Urinary bladder (tissue), 4 donors: ENCODE results near the gene ZNF350. TPM values are rescaled to one million over a fixed set of nuclear protein-coding genes. Genes with fewer than 3 reads are reported as not detected.
"Not testable (repeated sequence)": the region's sequence is repeated elsewhere in the genome, so short reads cannot be mapped to it uniquely, and the experiment has no call there.

Experiments
- DNase-seq: peaks from one replicate; pipeline ENCODE4 v3.0.0-alpha.2; 2015; ENCODE audit errors: extremely low spot score
- H3K27ac ChIP-seq: one replicate; pipeline ENCODE4 v1.5.1; 2013; ENCODE audit warnings: low read depth, mild to moderate bottlenecking, moderate library complexity
- H3K36me3 ChIP-seq: one replicate; pipeline ENCODE4 v1.6.1; 2013; ENCODE audit warnings: mild to moderate bottlenecking, moderate library complexity; ENCODE audit not compliant: insufficient read depth
- H3K4me1 ChIP-seq: one replicate; pipeline ENCODE4 v1.6.1; 2013; ENCODE audit warnings: mild to moderate bottlenecking, moderate library complexity; ENCODE audit not compliant: insufficient read depth
- H3K4me3 ChIP-seq: one replicate; pipeline ENCODE4 v1.5.1; 2013; ENCODE audit warnings: low read depth, low read length
- WGBS: extraction: QIAGEN DNeasy Blood & Tissue Kit; methylation state at CpG from one replicate; pipeline ENCODE4 v1.1.7; 2013; 5-methylcytosine and 5-hydroxymethylcytosine counted together
- polyA plus RNA-seq: library from polyadenylated mRNA; stranded (reverse); fragments of 200-250 nt; gene quantifications from one replicate; pipeline ENCODE4 v1.2.3, GENCODE V29; 2013
- total RNA-seq: library from RNA; depleted of rRNA; stranded (reverse); fragments of >200 nt; gene quantifications from one replicate; pipeline ENCODE4 v1.2.3, GENCODE V29; 2014
- donor health status: healthy with polysubstance abuse.
- donor health status: healthy.

The ZNF350 gene
- 19.7 TPM for total RNA-seq
- 9.0 TPM for polyA plus RNA-seq

GRCh38 chr19:51986309-51987291 lies at the start of gene ZNF350:
TSS of gene ZNF350 (minus strand) at chr19:51986840. CDS start at chr19:51974360, 12,480 bp downstream.
- Histone ChIP-seq H3K4me1 (no peaks in the 10 kb centered on the region), H3K4me3 (peak within 1 kb of the TSS; percentile 85), H3K36me3 (peaks cover 3% of the 10 kb centered on the region), H3K27ac (no peak within 1 kb of the TSS)
- WGBS, result 3% methylated on average over 33 of the region's 33 CpGs
- DNase-seq, result peak; percentile 92

- whole genome bisulfite sequencing, result 98% methylated on average over 12 of the region's 12 CpGs
- no peaks in the 10 kb centered on the region for H3K4me1 ChIP-seq
- H3K27ac ChIP-seq, result no peak overlapping the region
- no peak overlapping the region for H3K4me3 ChIP-seq
- no peak for DNase-seq
- peaks cover 31% of the 10 kb centered on the region for H3K36me3 ChIP-seq
These were observed 47.5 kb upstream of the ZNF350 start for GRCh38 chr19:52034051-52034728.

- peak overlapping the region; percentile 77 for H3K27ac ChIP-seq
- 15% methylated on average over 5 of the region's 5 CpGs for WGBS
- no peak for DNase-seq
- H3K4me1 ChIP-seq, result no peaks in the 10 kb centered on the region
- H3K36me3 ChIP-seq, result peaks cover 6% of the 10 kb centered on the region
- H3K4me3 ChIP-seq, result peak overlapping the region; percentile 68
These were observed 42.1 kb upstream of the ZNF350 start for GRCh38 chr19:52028780-52029123.

GRCh38 chr19:52028027-52028779 lies 41.6 kb upstream of the ZNF350 start, which contains the start of gene ZNF614:
TSS of gene ZNF614 (minus strand) at chr19:52028379. CDS start at chr19:52025745, 2,634 bp downstream.
- under 1% methylated on average over 53 of the region's 53 CpGs for WGBS
- peak; percentile 81 for DNase-seq
- H3K4me1 ChIP-seq, result no peaks in the 10 kb centered on the region
- peak within 1 kb of the TSS; percentile 77 for H3K27ac ChIP-seq
- H3K4me3 ChIP-seq, result peak within 1 kb of the TSS; percentile 68
- peaks cover 10% of the 10 kb centered on the region for H3K36me3 ChIP-seq

GRCh38 chr19:52026255-52026990 lies 39.8 kb upstream of the ZNF350 start:
- DNase-seq, result not testable (repeated sequence)
- 80% methylated on average over 15 of the region's 15 CpGs for WGBS
- H3K36me3 ChIP-seq, result peaks cover 14% of the 10 kb centered on the region

GRCh38 chr19:52024478-52024877 lies 37.8 kb upstream of the ZNF350 start:
- WGBS, result 96% methylated on average over 4 of the region's 4 CpGs
- not testable (repeated sequence) for H3K27ac ChIP-seq, DNase-seq, H3K4me1 ChIP-seq, H3K4me3 ChIP-seq
- peaks cover 19% of the 10 kb centered on the region for H3K36me3 ChIP-seq

More at GRCh38 chr19:52026255-52026990, 39.8 kb upstream of the ZNF350 start:
- H3K4me1 ChIP-seq, H3K27ac ChIP-seq, H3K4me3 ChIP-seq: not testable (repeated sequence)

- DNase-seq, result no peak
- Histone ChIP-seq H3K4me1 (no peaks in the 10 kb centered on the region), H3K36me3 (peaks cover 27% of the 10 kb centered on the region), H3K27ac (no peak overlapping the region), H3K4me3 (no peak overlapping the region)
- WGBS, result 99% methylated on average over 15 of the region's 15 CpGs
These were observed 35.6 kb upstream of the ZNF350 start for GRCh38 chr19:52022193-52022592.

GRCh38 chr19:52020506-52020905 lies 33.9 kb upstream of the ZNF350 start:
- 99% methylated on average over 4 of the region's 4 CpGs for WGBS
- no peak overlapping the region for H3K4me3 ChIP-seq
- DNase-seq, result no peak
- H3K27ac ChIP-seq, result no peak overlapping the region
- peaks cover 35% of the 10 kb centered on the region for H3K36me3 ChIP-seq
- no peaks in the 10 kb centered on the region for H3K4me1 ChIP-seq

- Histone ChIP-seq H3K4me3 (no peak overlapping the region), H3K4me1 (no peaks in the 10 kb centered on the region), H3K27ac (no peak overlapping the region), H3K36me3 (peaks cover 2% of the 10 kb centered on the region)
- 93% methylated on average over 1 of the region's 1 CpG for WGBS
- no peak for DNase-seq
These were observed 24.0 kb upstream of the ZNF350 start for GRCh38 chr19:52010674-52011073.

- WGBS, result under 1% methylated on average over 44 of the region's 44 CpGs
These were observed 21.3 kb upstream of the ZNF350 start, which contains the start of gene ZNF615 for GRCh38 chr19:52007806-52008557. TSS of gene ZNF615 (minus strand) at chr19:52008211. CDS start at chr19:52003711, 4,500 bp downstream.

GRCh38 chr19:52007451-52007805 lies 20.8 kb upstream of the ZNF350 start:
- Histone ChIP-seq H3K4me3 (peak overlapping the region; percentile 59), H3K4me1 (no peaks in the 10 kb centered on the region), H3K36me3 (peaks cover 2% of the 10 kb centered on the region), H3K27ac (no peak overlapping the region)
- WGBS, result 3% methylated on average over 9 of the region's 9 CpGs
- no peak for DNase-seq

More at GRCh38 chr19:52007806-52008557, 21.3 kb upstream of the ZNF350 start, which contains the start of gene ZNF615:
- Histone ChIP-seq H3K4me1 (no peaks in the 10 kb centered on the region), H3K4me3 (peak within 1 kb of the TSS; percentile 59), H3K27ac (peak within 1 kb of the TSS; percentile 71), H3K36me3 (peaks cover 2% of the 10 kb centered on the region)
- peak; percentile 80 for DNase-seq

- 98% methylated on average over 2 of the region's 2 CpGs for WGBS
- H3K4me1 ChIP-seq, result no peaks in the 10 kb centered on the region
- no peak for DNase-seq
- H3K27ac ChIP-seq, result no peak overlapping the region
- H3K36me3 ChIP-seq, result peaks cover 18% of the 10 kb centered on the region
- no peak overlapping the region for H3K4me3 ChIP-seq
These were observed 7.5 kb upstream of the ZNF350 start for GRCh38 chr19:51994048-51994644.
